Right lobe of liver (tissue), 4 donors: ENCODE data around the gene MESP2.

Experiments used
- POLR2A ChIP-seq: fragments of 450-650 bp; IDR thresholded peaks from one replicate; pipeline ENCODE4 v1.6.1; 2017; ENCODE audit warnings: antibody characterized with exemption, mild to moderate bottlenecking
- TF ChIP-seq, protein P1 (sequence below), 4 donors: fragments of 200-600 bp in 3 of 4; fragments of 450-650 bp in 1 of 4; IDR thresholded peaks; one replicate each; pipeline versions ENCODE4 v1.5.1 to v1.8.0; 2016 to 2022; ENCODE audit warnings: antibody characterized with exemption in 4 of 4, mild to moderate bottlenecking in 2 of 4
- donor health status: DM: no; HTN: no; CAD: no.
- donor health status: DM: no; HTN: no; CAD: no.
- donor health status: DM: no; HTN: yes; CAD: no.

DNA sequence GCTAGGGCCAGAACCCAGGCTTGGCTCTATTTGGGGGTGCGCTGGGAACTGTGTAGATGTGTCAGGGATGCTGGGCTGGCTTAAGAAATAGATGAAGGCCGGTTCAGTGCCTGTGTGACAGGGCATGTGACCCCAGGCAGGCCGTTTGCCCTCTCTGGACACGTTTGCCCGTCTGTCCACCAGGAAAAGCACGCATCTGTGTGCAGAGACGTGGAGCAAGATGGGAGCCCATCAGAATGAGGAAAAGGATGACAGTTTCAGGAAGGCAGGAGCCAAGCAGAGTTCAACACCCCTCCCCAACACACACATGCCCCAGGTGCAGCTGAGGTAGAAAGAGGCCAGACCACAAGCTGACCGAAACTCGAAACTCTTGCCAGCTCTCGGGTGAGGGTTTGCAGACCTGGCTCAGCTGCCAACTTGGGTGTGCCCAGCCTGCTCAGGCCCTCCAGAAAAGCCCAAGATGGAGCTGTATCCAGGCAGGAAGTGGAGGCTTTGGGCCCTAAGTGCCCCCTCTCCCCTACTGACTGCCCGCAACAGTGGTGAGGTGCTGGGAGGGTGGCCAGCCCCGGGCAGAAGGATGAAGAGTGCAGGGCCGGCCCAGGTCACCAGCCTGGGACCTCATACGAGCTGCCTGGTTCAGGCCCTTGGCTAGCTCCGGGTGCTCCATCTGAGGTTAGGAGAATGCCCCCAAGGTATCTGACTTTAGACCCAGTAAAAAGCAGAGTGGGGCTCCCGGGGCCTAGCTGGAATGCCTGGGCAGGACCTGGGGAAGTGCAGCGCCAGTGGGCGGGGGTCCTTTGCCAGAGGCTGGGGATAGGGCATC lies 14.9 kb upstream of the MESP2 start:
- TF ChIP-seq, protein P1, sequence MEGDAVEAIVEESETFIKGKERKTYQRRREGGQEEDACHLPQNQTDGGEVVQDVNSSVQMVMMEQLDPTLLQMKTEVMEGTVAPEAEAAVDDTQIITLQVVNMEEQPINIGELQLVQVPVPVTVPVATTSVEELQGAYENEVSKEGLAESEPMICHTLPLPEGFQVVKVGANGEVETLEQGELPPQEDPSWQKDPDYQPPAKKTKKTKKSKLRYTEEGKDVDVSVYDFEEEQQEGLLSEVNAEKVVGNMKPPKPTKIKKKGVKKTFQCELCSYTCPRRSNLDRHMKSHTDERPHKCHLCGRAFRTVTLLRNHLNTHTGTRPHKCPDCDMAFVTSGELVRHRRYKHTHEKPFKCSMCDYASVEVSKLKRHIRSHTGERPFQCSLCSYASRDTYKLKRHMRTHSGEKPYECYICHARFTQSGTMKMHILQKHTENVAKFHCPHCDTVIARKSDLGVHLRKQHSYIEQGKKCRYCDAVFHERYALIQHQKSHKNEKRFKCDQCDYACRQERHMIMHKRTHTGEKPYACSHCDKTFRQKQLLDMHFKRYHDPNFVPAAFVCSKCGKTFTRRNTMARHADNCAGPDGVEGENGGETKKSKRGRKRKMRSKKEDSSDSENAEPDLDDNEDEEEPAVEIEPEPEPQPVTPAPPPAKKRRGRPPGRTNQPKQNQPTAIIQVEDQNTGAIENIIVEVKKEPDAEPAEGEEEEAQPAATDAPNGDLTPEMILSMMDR (IDR thresholded peaks at IDR 0.05): peak in 2 of 4 donors; percentile 5 to 10
- no peak for TF ChIP-seq POLR2A
